GM18951 (cell line): Measurements from ENCODE around the gene CACNA1B.

Experiments used
- POLR2A ChIP-seq: IDR thresholded peaks from 4 replicates; pipeline ENCODE4 v1.6.1; 2011; ENCODE audit warnings: mild to moderate bottlenecking; ENCODE audit not compliant: insufficient read length, insufficient read depth; ENCODE audit errors: extremely low read depth
- in situ Hi-C: fragments of 300-500 bp; cut with MboI; formaldehyde crosslinking; loops from one replicate; pipeline ENCODE4 v1.12.0; 2022; ENCODE audit warnings: low sequenced_read_pairs, mixed read lengths, inconsistent platforms; ENCODE audit not compliant: unreplicated experiment

The CACNA1B gene

GRCh38 chr9:137974746-137975526 lies 97.4 kb downstream of the CACNA1B start:
- in situ Hi-C loops, result no loop called here

GRCh38 chr9:137975527-137975913 lies 97.9 kb downstream of the CACNA1B start:
- no peak for TF ChIP-seq POLR2A
- in situ Hi-C loops, result no loop called here

More at GRCh38 chr9:137974746-137975526, 97.4 kb downstream of the CACNA1B start:
- TF ChIP-seq POLR2A, result no peak

- no peak for TF ChIP-seq POLR2A
- in situ Hi-C loops, result no loop called here
These were observed 98.5 kb downstream of the CACNA1B start for GRCh38 chr9:137975936-137976565.

GRCh38 chr9:137977571-137978261 lies 100.1 kb downstream of the CACNA1B start:
- in situ Hi-C loops, result no loop called here
- TF ChIP-seq POLR2A, result no peak

- in situ Hi-C loops, result no loop called here
- TF ChIP-seq POLR2A, result no peak
These were observed 100.7 kb downstream of the CACNA1B start for GRCh38 chr9:137978262-137978714.

GRCh38 chr9:137982200-137982599 lies 104.6 kb downstream of the CACNA1B start:
- TF ChIP-seq POLR2A, result no peak
- in situ Hi-C loops, result no loop called here

- TF ChIP-seq POLR2A, result no peak
- in situ Hi-C loops, result no loop called here
These were observed 106.4 kb downstream of the CACNA1B start for GRCh38 chr9:137984005-137984404.

- TF ChIP-seq POLR2A, result no peak
- in situ Hi-C loops, result no loop called here
These were observed 107.1 kb downstream of the CACNA1B start for GRCh38 chr9:137984520-137985257.

GRCh38 chr9:137985637-137986071 lies 108.1 kb downstream of the CACNA1B start:
- in situ Hi-C loops, result no loop called here
- TF ChIP-seq POLR2A, result no peak

GRCh38 chr9:137986268-137987099 lies 108.9 kb downstream of the CACNA1B start:
- no peak for TF ChIP-seq POLR2A
- in situ Hi-C loops, result no loop called here

GRCh38 chr9:137987244-137988030 lies 109.9 kb downstream of the CACNA1B start:
- in situ Hi-C loops, result no loop called here

More at GRCh38 chr9:137987244-137988030, 109.9 kb downstream of the CACNA1B start:
- TF ChIP-seq POLR2A, result no peak
